Heart left ventricle (tissue), 16 donors: ENCODE data around the gene GOLGA6A. TPM values are rescaled to one million over a fixed set of nuclear protein-coding genes. Genes with fewer than 3 reads are reported as not detected.

Source experiments
- ATAC-seq, 4 donors: fragments of 200-7000 bp; cut with Tn5 transposase; one replicate each; pipeline ENCODE4 v1.9.1; 2020 to 2022; ENCODE audit warnings: moderate library complexity in 4 of 4, mild to moderate bottlenecking in 3 of 4, moderate number of reproducible peaks in 1 of 4
- DNase-seq, 5 donors: peaks; one replicate each; pipeline ENCODE4 v3.0.0-alpha.2; 2020
- H3K27ac ChIP-seq, 12 donors: fragments of 200-600 bp; sonication (generic) in 4 of 12; one replicate each; pipeline versions ENCODE4 v1.5.0 to v1.8.0; 2016 to 2022; ENCODE audit warnings: mild to moderate bottlenecking in 2 of 12
- H3K27me3 ChIP-seq, 9 donors: fragments of 200-600 bp; sonication (generic) in 2 of 9; one replicate each; pipeline versions ENCODE4 v1.5.1 to v1.8.0; 2016 to 2022; ENCODE audit warnings: mild to moderate bottlenecking in 3 of 9
- H3K36me3 ChIP-seq, 9 donors: fragments of 200-600 bp; sonication (generic) in 2 of 9; one replicate each; pipeline versions ENCODE4 v1.5.0 to v1.8.0; 2018 to 2022; ENCODE audit warnings: mild to moderate bottlenecking in 2 of 9
- H3K4me1 ChIP-seq, 12 donors: fragments of 200-600 bp; sonication (generic) in 4 of 12; one replicate each; pipeline versions ENCODE4 v1.5.0 to v1.8.0; 2016 to 2022; ENCODE audit warnings: mild to moderate bottlenecking in 3 of 12
- H3K4me3 ChIP-seq, 12 donors: fragments of 200-600 bp; sonication (generic) in 4 of 12; one replicate each; pipeline versions ENCODE4 v1.5.0 to v1.8.0; 2017 to 2022; ENCODE audit warnings: mild to moderate bottlenecking in 9 of 12, moderate library complexity in 4 of 12
- H3K9me3 ChIP-seq, 12 donors: fragments of 200-600 bp; sonication (generic) in 4 of 12; one replicate each; pipeline versions ENCODE4 v1.5.0 to v1.8.0; 2016 to 2022; ENCODE audit warnings: mild to moderate bottlenecking in 1 of 12
- POLR2A ChIP-seq, 2 donors: fragments of 450-650 bp; IDR thresholded peaks; one replicate each; pipeline ENCODE4 v1.6.1; 2017; ENCODE audit warnings: antibody characterized with exemption in 2 of 2, mild to moderate bottlenecking in 2 of 2, moderate library complexity in 2 of 2
- WGBS, 4 donors: extraction: QIAGEN DNeasy Blood & Tissue Kit in 2 of 4; methylation state at CpG; one replicate each; pipeline versions ENCODE4 v1.1.5 to v1.1.7; 2013 to 2018; 5-methylcytosine and 5-hydroxymethylcytosine counted together
- intact Hi-C, 10 donors: fragments of 100-400 bp; cut with DNase I; formaldehyde crosslinking; loops; one replicate each; pipeline versions ENCODE4 v1.11.1 to v1.14.2; 2022
- polyA plus RNA-seq, 2 donors: library from polyadenylated mRNA; stranded (reverse); fragments of 200-250 nt; gene quantifications; one replicate each; pipeline ENCODE4 v1.2.3, GENCODE V29; 2013
- total RNA-seq, 9 donors: library from RNA; depleted of rRNA in 2 of 9; stranded (reverse); fragments of >200 nt in 2 of 9; fragmentation: NEBNext Ultra II Directional in 3 of 9; extraction: Animal tissue kit (Norgen Biotek cat#: 25700) in 3 of 9; gene quantifications; one replicate each; pipeline versions ENCODE4 v1.1.0 to v1.2.4, GENCODE V29; 2016 to 2023
- TF ChIP-seq, protein P1 (sequence below), 12 donors: fragments of 200-600 bp; sonication (generic) in 4 of 12; IDR thresholded peaks; one replicate each; pipeline versions ENCODE4 v1.5.0 to v1.8.0; 2018 to 2022; ENCODE audit warnings: antibody characterized with exemption in 12 of 12, mild to moderate bottlenecking in 5 of 12
- donor health status: ischemic (EF 13 %, LVEDD 7.1; RV severe dilation, severe dysfunction).
- donor health status: healthy with polysubstance abuse.
- donor health status: DM: no; HTN: yes; CAD: no.
- donor health status: DM: no; HTN: no; CAD: no.
- donor health status: ischemic (EF 25% LVEDD 6.9; RV normal size, moderate dysfunction).
- donor health status: ischemic (EF 25% LVEDD 5.7; RV mildly dilated, moderate dysfunction).
- donor health status: healthy.
- donor health status: DM: yes; HTN: yes; CAD: no.
- donor health status: ischemic (EF 35%, LVEDD 5.7; RV mildly dilated, moderate dysfunction).
- donor health status: nonischemic (EF 11% LVEDD 7.7; RV severe dilation, severe dysfunction).
- donor health status: DM: yes; HTN: yes; CAD: no.
- donor health status: PGD.
- donor health status: ischemic (EF 29% LVEDD 5.4; RV normal size, mild dysfunction).
- donor health status: nonischemic (EF 23%, LVEDD 6.1; RV moderate dilation, normal function).

GOLGA6A gene
- total and polyA plus RNA-seq, 11 donors = not detected

DNA sequence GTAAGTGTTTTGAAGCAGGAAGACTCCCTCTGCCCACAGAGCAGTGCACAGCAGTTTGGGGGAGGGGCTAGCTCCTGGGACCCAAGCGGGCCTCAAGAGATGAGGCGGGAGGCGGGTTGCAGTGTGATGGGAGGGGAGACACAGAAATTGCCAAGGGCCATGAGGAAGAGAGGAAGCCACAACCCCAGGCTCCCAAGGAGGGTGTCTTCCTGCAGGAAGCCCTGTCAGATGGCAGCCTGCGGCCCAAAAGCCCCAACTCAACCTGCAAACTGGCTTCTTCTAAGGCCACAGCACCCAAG is 40.7 kb upstream of the GOLGA6A start:
- H3K27me3 ChIP-seq = peaks cover under 1 to 43% (median 12%) of the 10 kb centered on the region in 9 donors
- no peak for ATAC-seq
- intact Hi-C loops = loop anchor here in 3 of 10 donors (10.0 kb wide), 3 partner anchors 68 to 1152 kb away; no protein-coding TSS in a partner anchor
- peaks cover 0 to 9% (median 5%) of the 10 kb centered on the region in 12 donors for H3K4me1 ChIP-seq
- no peaks in the 10 kb centered on the region for H3K36me3 ChIP-seq
- H3K4me3 ChIP-seq = no peak overlapping the region
- no peak for DNase-seq
- TF ChIP-seq, protein P1, sequence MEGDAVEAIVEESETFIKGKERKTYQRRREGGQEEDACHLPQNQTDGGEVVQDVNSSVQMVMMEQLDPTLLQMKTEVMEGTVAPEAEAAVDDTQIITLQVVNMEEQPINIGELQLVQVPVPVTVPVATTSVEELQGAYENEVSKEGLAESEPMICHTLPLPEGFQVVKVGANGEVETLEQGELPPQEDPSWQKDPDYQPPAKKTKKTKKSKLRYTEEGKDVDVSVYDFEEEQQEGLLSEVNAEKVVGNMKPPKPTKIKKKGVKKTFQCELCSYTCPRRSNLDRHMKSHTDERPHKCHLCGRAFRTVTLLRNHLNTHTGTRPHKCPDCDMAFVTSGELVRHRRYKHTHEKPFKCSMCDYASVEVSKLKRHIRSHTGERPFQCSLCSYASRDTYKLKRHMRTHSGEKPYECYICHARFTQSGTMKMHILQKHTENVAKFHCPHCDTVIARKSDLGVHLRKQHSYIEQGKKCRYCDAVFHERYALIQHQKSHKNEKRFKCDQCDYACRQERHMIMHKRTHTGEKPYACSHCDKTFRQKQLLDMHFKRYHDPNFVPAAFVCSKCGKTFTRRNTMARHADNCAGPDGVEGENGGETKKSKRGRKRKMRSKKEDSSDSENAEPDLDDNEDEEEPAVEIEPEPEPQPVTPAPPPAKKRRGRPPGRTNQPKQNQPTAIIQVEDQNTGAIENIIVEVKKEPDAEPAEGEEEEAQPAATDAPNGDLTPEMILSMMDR (IDR thresholded peaks at IDR 0.05) = no peak
- TF ChIP-seq POLR2A (IDR thresholded peaks at IDR 0.05) = no peak
- H3K9me3 ChIP-seq = no peaks in the 10 kb centered on the region
- no peak overlapping the region for H3K27ac ChIP-seq
- WGBS, 4 donors = 43 to 56% (median 50%) methylated on average over 4 of the region's 4 CpGs

DNA sequence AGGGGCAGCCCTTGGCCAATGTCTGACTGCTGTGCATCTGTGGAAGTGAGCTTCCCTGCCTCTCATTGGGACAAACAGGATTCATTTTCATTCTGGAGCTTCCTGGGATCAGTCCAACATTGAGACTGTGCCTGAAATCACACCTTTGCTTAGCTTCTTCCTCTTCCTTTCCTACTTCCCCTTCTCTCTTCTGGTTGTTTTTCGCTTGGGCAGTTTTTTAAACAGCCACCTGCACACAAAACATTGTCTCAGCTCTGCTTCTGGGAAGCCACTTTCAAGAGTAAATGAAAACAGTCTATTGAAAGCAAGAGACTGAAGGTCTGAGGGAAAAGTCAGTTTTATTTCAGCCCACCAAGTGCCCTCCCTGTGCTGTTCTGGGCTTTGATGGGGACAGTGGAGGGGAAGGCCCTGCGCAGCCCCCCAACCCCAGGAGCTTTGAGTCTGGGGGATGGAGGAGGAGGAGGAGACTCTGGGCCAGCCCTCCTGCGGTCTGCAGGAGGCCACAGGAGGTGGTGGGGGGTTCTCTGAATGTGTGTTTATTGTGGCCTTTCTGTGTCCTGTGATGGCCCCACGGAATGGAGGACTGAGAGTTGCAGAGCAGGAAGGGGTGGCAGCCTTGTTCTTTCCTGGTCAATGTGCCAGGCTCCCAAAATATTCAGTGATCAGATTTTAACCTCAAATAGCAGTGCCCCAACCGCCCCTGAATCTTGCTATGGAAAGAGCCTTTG is 40.2 kb upstream of the GOLGA6A start:
- WGBS, 4 donors = 52 to 71% (median 63%) methylated on average over 3 to 5 of the region's 5 CpGs
- Histone ChIP-seq H3K36me3 (no peaks in the 10 kb centered on the region), H3K4me3 (no peak overlapping the region), H3K4me1 (peaks cover 0 to 5% (median 2%) of the 10 kb centered on the region in 12 donors), H3K27me3 (peaks cover 0 to 39% (median 10%) of the 10 kb centered on the region in 9 donors), H3K9me3 (no peaks in the 10 kb centered on the region), H3K27ac (no peak overlapping the region)
- TF ChIP-seq, protein P1 (IDR thresholded peaks at IDR 0.05) = no peak
- no peak for TF ChIP-seq POLR2A (IDR thresholded peaks at IDR 0.05)
- intact Hi-C loops = loop anchor here in 3 of 10 donors (10.0 kb wide), 3 partner anchors 68 to 1152 kb away; no protein-coding TSS in a partner anchor
- DNase-seq (no peak), ATAC-seq (no peak)

DNA sequence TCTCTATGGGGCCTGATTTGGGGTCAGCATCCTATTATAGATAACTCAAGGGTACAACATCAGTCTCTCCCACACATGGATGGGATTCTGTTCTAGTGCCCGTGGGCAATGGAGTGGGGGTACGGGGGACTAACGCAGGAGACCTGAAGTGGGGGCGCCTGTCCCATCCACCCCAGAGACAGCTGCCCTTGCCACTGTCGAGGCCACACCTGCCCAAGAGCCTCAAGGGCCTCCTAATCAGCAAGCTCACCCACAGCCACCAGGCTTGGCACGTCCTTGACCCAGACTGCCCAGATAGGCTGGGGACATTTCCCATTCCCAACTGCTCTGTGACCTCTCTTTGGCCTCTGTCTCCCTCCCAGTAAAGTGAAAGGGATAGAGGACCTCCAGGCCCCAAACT is 39.5 kb upstream of the GOLGA6A start:
- WGBS, 4 donors = 76 to 91% (median 82%) methylated on average over 6 of the region's 6 CpGs
- no peak overlapping the region for H3K27ac ChIP-seq
- intact Hi-C loops = loop anchor here in 3 of 10 donors (10.0 kb wide), 3 partner anchors 67 to 1153 kb away; no protein-coding TSS in a partner anchor
- no peaks in the 10 kb centered on the region for H3K4me1 ChIP-seq
- H3K4me3 ChIP-seq = no peak overlapping the region
- ATAC-seq (no peak), DNase-seq (no peak)
- no peaks in the 10 kb centered on the region for H3K36me3 ChIP-seq
- no peak for TF ChIP-seq POLR2A (IDR thresholded peaks at IDR 0.05)
- TF ChIP-seq, protein P1 (IDR thresholded peaks at IDR 0.05) = no peak
- H3K27me3 ChIP-seq = peaks cover 0 to 35% (median 9%) of the 10 kb centered on the region in 9 donors
- no peaks in the 10 kb centered on the region for H3K9me3 ChIP-seq

DNA sequence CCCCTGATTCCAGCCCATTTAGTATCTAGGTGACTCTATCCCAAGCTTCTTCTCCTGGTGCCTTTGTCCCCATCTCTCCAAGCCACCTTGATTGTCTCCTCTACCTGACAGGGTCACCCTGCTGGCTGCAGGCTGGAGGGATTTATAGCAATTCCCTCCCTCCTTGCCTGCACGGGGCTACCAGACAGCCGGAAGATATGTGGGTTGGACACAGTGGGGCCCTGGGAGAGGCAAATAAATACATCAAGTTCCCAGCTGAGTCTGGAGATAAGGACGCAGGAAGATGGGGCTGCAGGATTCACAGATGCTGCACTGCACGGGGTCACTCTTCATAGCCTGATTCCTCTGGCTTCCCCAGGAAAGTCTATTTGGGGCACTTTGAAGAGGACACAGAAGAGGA is 38.7 kb upstream of the GOLGA6A start:
- no peak overlapping the region for H3K4me3 ChIP-seq
- H3K27ac ChIP-seq = no peak overlapping the region
- no peaks in the 10 kb centered on the region for H3K36me3 ChIP-seq
- WGBS, 4 donors = 24 to 28% (median 26%) methylated on average over 4 of the region's 4 CpGs
- ATAC-seq (no peak), DNase-seq (no peak)
- no peaks in the 10 kb centered on the region for H3K9me3 ChIP-seq
- TF ChIP-seq POLR2A (IDR thresholded peaks at IDR 0.05) = no peak
- TF ChIP-seq, protein P1 (IDR thresholded peaks at IDR 0.05) = no peak
- H3K27me3 ChIP-seq = peaks cover 0 to 34% (median 9%) of the 10 kb centered on the region in 9 donors
- no peaks in the 10 kb centered on the region for H3K4me1 ChIP-seq
- intact Hi-C loops = loop anchor here in 3 of 10 donors (10.0 kb wide), 3 partner anchors 66 to 1154 kb away; no protein-coding TSS in a partner anchor
